Activated gamma-delta T cell (primary cell): ENCODE measurements around the gene ZNF800.
A peak's percentile ranks its signal among the peaks of the same experiment; 100 is the strongest.
"Not testable (repeated sequence)": the region's sequence is repeated elsewhere in the genome, so short reads cannot be mapped to it uniquely, and the experiment has no call there.

Experiments
- DNase-seq: peaks from one replicate; lab custom pipeline; 2025; lab: John Stamatoyannopoulos, UW
- total RNA-seq, 2 donors: gene quantifications; one replicate each; lab custom pipeline; 2026; lab: John Stamatoyannopoulos, UW

Gene ZNF800, protein sequence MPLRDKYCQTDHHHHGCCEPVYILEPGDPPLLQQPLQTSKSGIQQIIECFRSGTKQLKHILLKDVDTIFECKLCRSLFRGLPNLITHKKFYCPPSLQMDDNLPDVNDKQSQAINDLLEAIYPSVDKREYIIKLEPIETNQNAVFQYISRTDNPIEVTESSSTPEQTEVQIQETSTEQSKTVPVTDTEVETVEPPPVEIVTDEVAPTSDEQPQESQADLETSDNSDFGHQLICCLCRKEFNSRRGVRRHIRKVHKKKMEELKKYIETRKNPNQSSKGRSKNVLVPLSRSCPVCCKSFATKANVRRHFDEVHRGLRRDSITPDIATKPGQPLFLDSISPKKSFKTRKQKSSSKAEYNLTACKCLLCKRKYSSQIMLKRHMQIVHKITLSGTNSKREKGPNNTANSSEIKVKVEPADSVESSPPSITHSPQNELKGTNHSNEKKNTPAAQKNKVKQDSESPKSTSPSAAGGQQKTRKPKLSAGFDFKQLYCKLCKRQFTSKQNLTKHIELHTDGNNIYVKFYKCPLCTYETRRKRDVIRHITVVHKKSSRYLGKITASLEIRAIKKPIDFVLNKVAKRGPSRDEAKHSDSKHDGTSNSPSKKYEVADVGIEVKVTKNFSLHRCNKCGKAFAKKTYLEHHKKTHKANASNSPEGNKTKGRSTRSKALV
- 118 to 140 reads per million in 2 donors for total RNA-seq

DNA sequence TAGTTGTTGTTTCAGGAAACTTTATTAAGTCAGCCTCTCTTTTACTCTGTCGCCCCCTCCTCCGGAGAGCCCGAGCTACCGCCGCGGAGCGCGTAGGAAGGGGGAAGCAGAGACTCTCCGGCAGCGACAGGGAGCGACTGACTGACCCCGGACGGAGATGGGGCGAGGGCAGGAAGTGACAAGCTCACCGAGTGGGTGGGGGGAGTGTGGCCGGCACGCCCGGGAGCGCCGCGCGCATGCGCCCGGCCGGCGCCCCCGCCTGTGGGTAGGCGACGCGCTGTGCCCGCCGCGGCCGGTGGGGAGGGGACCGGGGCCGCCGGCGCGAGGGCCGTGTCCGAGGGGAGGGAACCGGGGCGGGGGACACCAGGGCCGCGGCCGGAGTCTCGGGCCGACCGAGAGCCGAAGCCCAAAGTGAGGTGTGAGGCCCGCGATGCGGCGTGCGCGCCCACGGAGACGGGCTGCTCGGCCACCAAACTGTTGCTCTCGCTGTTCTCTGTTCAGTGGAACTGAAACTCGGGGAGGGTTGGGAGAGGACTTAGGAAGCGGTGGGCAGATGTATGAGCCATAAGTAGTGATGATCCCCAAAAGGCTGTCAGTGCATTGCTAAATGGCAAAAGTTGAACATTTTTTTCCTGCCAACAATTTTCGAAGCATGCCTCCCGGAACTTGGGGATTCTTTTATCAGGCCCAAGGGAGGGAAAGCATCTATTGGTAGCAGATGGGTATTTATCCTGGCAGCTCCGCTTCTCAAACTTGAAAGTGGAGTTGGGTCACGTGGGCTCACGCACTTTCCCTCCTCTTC, at the start of gene ZNF800:
Gene ZNF800, minus strand, starts transcription at position 143 of the 802 bp plus-strand sequence. CDS start 1,151 bp downstream, outside the sequence.
- peak; percentile 68 for DNase-seq

DNA sequence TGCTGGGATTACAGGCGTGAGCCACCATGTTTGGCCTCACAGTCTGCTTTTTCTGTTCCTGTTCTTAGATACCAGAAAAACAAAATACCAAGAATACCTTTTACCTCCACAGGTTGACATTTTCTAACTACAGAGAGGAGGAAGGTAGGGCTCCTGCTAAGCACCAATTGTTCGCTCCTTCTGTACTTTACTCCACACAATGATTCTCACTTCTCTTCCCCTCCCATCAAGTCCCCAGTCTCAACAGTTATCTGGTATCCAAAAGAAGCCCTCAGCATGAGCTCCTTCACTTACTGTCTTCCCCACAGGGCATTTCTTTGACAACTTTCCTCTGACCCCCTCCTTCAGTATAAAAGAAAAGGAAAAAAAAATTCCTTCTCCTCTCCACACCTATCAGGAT, 47.7 kb upstream of the ZNF800 start:
- DNase-seq: no peak

DNA sequence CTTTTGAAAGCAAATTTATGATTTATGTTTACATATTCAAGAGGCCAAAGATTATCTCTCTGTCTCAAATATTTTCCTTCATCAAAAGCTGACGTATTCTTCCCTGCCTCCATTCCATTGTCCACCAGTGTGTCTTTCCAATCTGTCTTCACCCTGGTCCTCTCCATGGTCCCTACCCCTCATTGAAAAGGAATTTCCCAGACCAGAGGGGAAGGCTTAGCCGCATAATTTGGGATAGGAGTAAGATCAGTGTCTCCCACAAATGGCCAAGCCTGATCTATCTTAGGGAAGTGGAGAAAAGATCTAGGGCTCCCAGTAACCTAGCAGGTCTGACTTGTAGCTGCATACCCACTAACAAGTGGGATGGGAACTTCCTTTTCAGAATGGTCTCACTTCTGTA, 46.3 kb upstream of the ZNF800 start:
- no peak for DNase-seq

DNA sequence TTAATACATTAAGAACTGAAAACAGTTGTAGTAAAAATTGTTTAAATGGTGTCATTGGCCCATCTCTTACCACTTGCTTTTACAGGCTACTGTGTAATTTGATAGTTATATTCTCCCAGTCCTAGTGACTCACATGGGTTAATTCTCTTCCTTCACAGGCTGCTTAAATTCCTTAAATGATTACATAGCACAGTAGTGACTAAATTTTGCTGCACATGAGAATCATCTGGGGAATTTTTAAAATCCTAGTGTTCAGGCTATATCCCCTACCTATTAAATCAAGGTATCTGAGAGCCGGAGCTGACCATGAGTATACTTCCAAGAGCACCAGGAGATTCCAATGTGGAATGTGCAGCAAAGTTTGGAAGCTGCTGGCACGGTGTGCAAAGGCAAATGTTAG, 45.3 kb upstream of the ZNF800 start:
- DNase-seq: no peak

DNA sequence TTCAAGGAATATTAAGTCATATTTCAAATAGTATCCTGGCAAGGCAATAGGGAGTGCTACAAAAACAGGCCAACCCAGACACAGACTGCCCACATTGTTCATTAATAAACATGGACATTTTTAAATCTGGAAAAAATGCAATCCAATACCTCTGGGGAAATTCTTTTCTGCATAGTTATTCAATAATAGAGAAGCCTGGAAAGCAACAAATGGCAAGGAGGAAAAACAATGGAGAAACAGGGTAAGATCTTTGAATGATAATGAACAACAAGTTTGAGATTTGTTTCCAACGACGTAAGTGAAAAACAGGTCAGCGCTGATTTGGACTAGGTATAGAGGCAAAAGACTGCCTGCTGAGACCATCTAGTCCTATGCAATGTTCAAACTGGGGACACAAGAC, 44.7 kb upstream of the ZNF800 start:
- no peak for DNase-seq

DNA sequence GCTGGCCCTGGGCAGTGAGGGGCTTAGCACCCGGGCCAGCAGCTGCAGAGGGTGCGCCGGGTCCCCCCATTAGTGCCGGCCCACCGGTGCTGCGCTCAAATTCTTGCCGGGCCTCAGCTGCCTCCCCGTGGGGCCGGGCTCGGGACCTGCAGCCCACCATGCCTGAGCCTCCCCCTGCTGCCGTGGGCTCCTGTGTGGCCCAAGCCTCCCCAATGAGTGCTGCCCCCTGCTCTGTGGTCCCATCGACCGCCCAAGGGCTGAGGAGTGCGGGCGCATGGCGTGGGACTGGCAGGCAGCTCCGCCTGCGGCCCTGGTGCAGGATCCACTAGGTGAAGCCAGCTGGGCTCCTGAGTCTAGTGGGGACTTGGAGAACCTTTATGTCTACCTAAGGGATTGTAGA, 36.8 kb upstream of the ZNF800 start:
- DNase-seq: not testable (repeated sequence)

DNA sequence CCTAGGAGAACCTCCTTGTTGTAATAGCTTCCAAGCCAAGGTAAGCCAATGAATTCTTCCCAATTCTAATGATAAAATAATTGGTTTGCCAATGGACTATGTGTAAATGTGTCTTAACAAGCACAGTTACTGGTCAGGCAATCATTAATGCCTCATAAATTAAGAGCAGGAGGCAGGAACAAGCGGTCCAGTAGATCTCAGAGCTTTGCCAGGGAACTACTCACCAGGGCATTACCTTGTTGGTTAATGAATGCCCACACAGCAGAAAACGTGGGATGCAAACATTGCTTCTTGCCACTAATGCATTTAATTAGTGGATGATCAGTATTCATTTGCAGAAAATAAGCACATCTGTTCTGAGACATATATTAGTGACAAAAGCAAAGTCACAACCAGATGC, 26.7 kb upstream of the ZNF800 start:
- no peak for DNase-seq

DNA sequence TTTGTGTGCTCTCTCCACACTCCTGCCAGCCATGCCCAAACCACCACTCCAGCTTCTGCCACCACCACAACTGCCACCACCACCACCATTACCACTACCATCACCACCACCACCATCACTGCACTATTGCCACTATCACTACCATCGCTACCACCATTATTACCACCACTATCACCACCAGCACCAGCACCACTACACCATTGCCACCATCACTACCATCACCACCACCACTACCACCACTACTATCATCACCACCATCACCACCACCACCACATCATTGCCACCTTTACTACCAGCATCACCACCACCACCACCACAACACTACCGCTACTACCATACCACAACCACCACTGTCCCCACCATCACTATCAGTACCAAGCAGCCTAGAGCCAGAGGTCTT, 26.0 kb upstream of the ZNF800 start:
- no peak for DNase-seq

DNA sequence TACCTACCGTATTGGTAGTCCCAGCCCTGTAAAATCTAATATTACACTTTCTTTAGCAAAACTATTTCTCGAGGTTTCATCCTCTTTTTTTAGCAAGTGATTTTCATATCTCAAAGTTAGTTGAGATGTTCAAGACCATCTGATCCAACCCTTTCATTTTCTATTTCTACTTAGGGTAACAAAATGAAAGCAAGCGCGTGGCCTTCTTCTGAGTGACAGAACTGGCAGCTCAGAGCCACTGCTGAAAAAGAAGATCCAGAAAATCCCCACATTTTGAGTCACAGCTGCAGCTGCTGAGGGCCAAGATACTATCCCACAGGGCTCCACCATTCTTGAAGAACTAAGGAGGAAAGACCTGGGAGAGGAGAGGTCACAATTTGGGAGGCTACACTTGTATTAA, 24.8 kb upstream of the ZNF800 start:
- DNase-seq: no peak

DNA sequence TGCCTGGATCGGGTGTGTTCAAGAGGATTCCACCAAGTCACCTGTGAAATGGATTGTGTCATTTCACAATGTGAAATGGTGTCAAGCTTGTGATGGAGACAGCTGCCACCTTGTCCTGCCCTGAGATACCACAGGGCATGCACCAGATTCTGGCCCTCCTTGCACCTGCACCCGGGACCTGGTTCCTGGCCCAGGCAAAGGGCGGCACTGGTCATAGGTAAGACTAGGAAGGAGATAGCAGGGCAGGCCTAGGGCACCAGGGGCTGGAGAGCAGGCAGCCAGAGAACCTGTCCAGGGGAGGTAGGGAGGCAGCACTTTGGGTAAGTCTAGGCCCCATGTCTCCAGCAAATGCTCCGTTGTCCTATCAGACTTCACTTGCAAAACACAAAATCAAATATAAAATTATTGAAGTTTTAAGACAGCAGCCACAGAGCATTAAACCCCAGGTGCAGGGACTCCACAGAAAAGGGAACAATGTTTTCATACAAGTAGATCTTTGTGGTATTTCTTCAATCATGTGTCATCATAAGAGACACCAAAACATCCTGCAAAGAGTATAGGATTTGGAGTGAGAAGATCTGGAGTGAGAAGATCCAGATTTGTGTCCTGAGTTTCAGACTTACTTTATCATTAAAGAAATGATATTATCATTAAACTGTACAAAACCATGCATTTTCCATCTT, 22.7 kb upstream of the ZNF800 start:
- no peak for DNase-seq

DNA sequence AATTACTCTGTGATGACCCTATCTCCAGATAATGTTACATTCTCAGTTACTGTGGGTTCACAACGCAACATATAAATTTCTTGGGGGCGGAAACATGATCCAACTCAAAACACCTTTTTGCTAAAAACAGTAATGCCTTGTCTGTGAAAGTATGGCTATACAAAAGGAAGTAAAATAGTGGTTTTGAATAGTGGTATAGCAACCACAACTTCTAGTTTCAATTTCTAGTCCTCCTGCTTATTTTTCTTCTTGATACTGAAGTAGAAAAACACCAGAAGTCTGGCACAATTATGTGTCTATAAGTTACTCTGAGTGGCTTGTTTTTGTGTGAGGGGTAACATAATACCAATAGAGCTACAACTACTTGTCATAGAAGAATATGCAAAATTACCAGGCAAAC, 21.5 kb upstream of the ZNF800 start:
- DNase-seq: no peak

DNA sequence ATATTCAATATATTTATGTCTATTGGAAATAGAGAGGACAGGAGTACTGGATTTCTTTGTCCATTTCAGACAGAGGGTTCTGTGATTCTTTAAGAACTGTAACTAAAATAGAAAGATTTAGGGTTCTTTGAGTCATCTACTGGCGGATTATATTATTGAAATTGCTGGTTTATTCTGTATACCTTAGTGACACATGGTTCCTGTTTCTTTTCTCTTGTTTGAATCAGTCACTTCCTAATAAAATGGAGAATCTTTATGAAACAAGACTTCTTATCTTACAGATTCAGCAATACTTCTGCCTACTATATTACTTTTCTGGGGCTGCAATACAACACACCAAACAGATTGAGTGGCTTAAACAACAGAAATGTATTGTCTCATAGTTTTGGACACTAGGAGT, 20.8 kb upstream of the ZNF800 start:
- DNase-seq: no peak

DNA sequence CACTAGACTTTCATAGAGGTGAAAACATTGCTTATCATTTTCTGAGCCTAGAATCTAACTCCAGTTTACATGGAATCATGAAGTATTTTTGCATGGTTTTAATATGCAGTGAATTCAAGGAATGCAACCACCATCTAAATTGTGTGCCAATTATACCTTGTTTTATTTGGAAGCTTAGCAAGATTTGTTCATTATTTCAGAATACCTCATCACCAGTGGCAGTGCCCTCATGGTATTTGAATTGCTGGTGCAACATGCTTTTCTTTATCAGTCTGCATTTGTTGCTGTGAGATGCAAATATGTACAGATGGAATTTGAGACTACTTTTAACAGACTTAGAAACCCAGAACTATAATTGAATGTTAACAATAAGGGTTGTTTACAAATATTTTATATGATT, 18.7 kb upstream of the ZNF800 start:
- DNase-seq: no peak

DNA sequence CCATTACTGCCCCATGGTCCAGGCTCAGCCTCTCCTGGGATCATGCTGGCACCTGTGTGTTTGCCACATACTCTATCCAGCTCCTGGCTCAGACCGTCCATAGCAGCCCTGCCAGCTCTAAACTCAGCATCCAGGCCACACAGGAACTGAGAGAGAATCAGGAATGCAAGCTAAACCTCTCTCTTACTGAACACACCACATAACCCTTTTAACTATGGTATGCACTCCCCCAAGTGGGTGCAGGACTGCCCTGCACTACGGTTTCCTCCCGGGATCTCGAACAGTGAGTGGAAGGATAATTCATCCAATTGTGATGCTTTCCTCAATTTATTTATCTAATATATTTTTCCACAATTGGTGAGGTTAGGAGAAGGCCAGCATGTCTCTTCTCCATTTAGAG, 17.1 kb upstream of the ZNF800 start:
- DNase-seq: no peak

DNA sequence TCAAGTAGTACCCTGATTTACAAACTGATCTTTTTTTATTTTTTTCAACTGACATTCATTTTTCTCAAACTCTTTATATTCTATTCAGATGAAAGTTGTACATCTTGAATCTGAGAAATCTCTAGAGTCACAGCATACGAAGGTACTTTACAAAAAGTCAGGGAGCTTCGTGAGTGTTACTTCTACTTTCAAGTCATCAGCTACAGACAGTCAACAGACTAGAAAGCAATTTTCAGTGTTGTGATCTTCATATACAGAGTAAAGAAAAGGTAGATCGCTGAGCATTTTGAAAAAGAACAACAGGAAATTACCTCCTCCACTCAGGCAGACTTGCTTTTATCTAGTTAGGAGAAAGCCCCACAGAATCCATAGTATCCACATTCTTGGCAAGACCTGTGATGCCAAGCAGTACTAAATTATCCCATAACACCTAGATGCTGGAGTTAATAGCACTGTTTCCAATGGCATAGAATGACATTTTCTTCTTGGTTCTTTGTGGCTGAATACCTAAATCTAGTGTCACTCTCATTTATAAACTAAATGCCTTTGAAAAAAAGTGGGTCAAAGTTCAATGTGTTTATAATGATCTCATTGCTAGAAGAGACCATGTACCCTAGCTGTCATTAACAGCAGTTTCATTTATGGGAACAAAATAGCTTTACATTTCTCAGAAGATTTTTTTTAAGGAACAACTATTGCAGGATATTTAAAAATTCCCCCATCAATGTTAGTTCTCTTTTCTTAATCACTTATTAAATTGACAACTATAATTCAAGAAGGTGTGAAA, 12.0 kb upstream of the ZNF800 start:
- no peak for DNase-seq

DNA sequence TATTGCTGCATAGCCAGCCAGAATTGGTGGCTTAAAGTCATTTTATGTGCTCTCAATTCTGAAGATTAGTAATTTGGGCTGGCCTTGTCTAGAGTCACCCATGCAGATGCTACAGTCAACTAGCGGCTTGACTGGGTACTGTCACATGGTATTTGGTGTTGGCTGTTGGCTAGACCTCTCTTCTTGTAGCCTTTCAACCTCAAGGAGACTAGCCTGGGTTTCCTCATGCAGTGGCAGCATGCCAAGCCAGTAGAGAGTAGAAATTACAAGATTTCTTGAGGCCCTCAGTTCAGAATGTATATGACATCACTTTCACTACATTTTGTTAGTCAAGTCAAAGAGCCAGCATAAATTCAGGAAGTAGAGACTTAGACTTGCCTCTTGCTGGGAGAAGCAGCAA, 3.7 kb upstream of the ZNF800 start:
- no peak for DNase-seq

DNA sequence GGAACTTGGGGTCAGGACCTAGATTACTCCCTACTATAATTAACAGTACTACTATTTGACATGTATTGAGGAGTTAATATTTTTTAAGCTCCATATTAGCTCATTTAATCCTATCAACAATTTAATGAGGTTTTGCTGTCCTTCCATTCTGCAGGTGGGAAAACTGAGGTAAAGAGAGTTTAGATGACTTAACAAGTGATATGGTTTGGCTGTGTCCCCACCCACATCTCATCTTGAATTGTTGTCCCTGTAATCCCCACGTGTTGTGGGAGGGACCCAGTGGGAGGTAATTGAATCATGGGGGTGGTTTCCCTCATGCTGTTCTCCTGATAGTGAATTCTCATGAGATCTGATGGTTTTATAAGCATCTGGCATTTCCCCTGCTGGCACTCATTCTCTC, 2.6 kb upstream of the ZNF800 start:
- DNase-seq: not testable (repeated sequence)

DNA sequence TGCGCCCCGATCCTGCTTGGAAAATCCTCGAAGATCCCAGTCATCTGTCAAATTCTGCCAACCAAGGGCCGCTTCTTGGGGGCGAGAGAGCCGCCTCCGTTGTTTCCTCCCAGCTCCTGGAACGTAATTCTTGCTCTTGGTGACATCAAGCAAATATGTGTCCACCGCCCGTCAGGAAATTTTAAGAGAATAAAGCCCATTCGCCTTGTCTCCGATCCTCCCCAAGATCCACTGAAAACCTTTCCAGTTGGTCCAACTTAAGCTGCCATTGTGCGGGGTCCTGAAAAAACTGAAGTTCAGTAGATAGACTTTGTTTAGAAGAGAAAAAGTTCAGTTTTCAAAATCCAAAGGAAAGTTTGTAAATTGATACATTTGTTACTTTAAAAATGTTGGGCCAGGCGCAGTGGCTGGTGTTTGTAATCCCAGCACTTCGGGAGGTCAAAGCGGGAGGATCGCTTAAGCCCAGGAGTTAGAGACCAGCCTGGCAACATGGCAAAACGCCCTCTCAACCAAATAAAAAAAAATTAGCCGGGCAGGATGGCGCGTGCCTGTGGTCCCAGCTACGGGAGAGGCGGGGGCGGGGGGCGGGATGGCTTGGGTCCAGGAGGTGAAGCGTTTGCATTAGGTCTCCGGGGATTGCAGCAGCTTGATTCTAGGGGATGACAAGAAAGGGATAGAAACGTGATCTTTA, 1.0 kb upstream of the ZNF800 start:
- DNase-seq: no peak

DNA sequence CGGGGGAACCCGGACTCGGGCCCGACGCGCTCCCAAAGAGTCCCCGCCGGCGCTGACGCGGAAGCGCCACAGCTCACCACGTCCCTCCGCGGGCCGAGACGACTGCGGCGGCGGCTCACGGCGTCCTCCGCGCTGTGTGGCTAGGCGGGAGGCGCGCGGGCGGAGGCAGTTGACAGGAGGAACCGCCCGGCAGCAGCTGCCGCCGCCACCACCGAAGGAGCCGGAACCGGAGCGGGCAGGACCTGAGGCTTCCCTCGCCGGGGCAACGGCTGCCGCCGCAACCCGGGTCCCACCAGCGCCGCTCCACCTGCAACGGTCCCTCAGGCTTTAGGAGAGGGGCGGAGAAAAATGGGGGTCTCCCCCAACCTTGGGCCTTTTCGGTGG, 334 bp downstream of the ZNF800 start:
- DNase-seq: peak; percentile 58

DNA sequence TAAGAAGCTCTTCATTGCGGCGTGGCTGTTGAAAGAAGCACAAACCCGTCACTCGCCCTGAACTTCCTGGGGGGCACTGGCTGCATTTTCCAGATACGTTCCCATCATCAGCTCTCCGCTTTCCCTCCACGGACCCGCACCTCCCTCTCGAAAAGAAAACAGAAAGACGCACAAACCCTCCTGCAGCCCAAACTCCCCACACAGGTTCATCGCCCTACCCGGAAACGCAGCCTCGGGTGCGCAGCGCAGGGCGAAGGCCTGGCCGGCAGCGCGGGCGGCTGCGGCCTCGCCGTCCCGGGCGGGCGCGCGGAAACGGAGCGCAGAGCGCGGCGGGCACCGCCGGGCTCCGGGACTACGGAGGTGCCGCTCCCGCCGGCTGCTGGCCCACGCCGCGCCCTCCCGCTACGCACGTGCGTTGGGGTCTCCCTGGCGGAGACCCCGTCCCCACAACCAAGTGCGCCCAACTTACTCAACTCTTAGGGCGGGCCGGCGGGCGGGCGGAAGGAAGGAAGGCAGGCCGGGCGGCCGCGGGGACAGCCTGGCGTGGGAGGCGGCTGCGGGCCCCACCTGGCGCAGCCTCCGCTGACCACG, 822 bp downstream of the ZNF800 start:
- DNase-seq: peak; percentile 34
